Measurements from ENCODE around the gene SIN3B. TPM values are rescaled to one million over a fixed set of nuclear protein-coding genes. Genes with fewer than 3 reads are reported as not detected.

Gene SIN3B
- polyA plus RNA-seq, 1 of the 3 experiments (the other 2 are of a cell fraction), result 29.7 TPM

- peaks cover 7% of the 10 kb centered on the region for H3F3A ChIP-seq (replicated peaks; ENCODE audit: insufficient read depth)
- H3K4me1 ChIP-seq (ENCODE audit: control insufficient read depth in 1 of 2, insufficient read depth in 2 of 2, low read depth in 1 of 2, low read length in 1 of 2), result peaks cover 8 to 10% of the 10 kb centered on the region in 2 experiments
- TF ChIP-seq YY1 (IDR thresholded peaks at IDR 0.05; ENCODE audit: low read depth), result no peak
- TF ChIP-seq FOXM1 (IDR thresholded peaks at IDR 0.05; ENCODE audit: low read depth), result no peak
- no peak for TF ChIP-seq EP300 (IDR thresholded peaks at IDR 0.05; ENCODE audit: borderline replicate concordance in 1 of 2, low read depth in 1 of 2, low read length in 1 of 2)
- TF ChIP-seq RFX5 (IDR thresholded peaks at IDR 0.05; ENCODE audit: low read length), result no peak
- no peak for TF ChIP-seq GATA2 (CRISPR knock-in tag; IDR thresholded peaks at IDR 0.05)
- TF ChIP-seq, protein P1, sequence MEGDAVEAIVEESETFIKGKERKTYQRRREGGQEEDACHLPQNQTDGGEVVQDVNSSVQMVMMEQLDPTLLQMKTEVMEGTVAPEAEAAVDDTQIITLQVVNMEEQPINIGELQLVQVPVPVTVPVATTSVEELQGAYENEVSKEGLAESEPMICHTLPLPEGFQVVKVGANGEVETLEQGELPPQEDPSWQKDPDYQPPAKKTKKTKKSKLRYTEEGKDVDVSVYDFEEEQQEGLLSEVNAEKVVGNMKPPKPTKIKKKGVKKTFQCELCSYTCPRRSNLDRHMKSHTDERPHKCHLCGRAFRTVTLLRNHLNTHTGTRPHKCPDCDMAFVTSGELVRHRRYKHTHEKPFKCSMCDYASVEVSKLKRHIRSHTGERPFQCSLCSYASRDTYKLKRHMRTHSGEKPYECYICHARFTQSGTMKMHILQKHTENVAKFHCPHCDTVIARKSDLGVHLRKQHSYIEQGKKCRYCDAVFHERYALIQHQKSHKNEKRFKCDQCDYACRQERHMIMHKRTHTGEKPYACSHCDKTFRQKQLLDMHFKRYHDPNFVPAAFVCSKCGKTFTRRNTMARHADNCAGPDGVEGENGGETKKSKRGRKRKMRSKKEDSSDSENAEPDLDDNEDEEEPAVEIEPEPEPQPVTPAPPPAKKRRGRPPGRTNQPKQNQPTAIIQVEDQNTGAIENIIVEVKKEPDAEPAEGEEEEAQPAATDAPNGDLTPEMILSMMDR (IDR thresholded peaks at IDR 0.05), result no peak
- no peak for TF ChIP-seq NRF1 (IDR thresholded peaks at IDR 0.05; ENCODE audit: low read depth, low read length)
- TF ChIP-seq, protein P2, sequence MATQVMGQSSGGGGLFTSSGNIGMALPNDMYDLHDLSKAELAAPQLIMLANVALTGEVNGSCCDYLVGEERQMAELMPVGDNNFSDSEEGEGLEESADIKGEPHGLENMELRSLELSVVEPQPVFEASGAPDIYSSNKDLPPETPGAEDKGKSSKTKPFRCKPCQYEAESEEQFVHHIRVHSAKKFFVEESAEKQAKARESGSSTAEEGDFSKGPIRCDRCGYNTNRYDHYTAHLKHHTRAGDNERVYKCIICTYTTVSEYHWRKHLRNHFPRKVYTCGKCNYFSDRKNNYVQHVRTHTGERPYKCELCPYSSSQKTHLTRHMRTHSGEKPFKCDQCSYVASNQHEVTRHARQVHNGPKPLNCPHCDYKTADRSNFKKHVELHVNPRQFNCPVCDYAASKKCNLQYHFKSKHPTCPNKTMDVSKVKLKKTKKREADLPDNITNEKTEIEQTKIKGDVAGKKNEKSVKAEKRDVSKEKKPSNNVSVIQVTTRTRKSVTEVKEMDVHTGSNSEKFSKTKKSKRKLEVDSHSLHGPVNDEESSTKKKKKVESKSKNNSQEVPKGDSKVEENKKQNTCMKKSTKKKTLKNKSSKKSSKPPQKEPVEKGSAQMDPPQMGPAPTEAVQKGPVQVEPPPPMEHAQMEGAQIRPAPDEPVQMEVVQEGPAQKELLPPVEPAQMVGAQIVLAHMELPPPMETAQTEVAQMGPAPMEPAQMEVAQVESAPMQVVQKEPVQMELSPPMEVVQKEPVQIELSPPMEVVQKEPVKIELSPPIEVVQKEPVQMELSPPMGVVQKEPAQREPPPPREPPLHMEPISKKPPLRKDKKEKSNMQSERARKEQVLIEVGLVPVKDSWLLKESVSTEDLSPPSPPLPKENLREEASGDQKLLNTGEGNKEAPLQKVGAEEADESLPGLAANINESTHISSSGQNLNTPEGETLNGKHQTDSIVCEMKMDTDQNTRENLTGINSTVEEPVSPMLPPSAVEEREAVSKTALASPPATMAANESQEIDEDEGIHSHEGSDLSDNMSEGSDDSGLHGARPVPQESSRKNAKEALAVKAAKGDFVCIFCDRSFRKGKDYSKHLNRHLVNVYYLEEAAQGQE (IDR thresholded peaks at IDR 0.05; ENCODE audit: low read depth, low read length), result no peak
- TF ChIP-seq GABPA (IDR thresholded peaks at IDR 0.05; ENCODE audit: low read depth), result no peak
- no peak for TF ChIP-seq FOSL2 (IDR thresholded peaks at IDR 0.05; ENCODE audit: borderline replicate concordance, low read depth)
- TF ChIP-seq, protein P3, sequence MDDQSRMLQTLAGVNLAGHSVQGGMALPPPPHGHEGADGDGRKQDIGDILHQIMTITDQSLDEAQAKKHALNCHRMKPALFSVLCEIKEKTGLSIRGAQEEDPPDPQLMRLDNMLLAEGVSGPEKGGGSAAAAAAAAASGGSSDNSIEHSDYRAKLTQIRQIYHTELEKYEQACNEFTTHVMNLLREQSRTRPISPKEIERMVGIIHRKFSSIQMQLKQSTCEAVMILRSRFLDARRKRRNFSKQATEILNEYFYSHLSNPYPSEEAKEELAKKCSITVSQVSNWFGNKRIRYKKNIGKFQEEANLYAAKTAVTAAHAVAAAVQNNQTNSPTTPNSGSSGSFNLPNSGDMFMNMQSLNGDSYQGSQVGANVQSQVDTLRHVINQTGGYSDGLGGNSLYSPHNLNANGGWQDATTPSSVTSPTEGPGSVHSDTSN (IDR thresholded peaks at IDR 0.05), result no peak
- TF ChIP-seq SIN3A (IDR thresholded peaks at IDR 0.05; ENCODE audit: borderline replicate concordance, low read depth, low read length), result no peak
- TF ChIP-seq, protein P4, sequence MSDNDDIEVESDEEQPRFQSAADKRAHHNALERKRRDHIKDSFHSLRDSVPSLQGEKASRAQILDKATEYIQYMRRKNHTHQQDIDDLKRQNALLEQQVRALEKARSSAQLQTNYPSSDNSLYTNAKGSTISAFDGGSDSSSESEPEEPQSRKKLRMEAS (IDR thresholded peaks at IDR 0.05; ENCODE audit: low read depth), result no peak
- TF ChIP-seq NFIC (IDR thresholded peaks at IDR 0.05; ENCODE audit: borderline replicate concordance), result no peak
- no peak for TF ChIP-seq MXI1 (IDR thresholded peaks at IDR 0.05; ENCODE audit: low read depth, low read length)
- no peak for TF ChIP-seq USF2 (IDR thresholded peaks at IDR 0.05; ENCODE audit: borderline replicate concordance, low read depth, low read length)
- no peak for TF ChIP-seq JUND (IDR thresholded peaks at IDR 0.05)
- H3K9me2 ChIP-seq, result no peaks in the 10 kb centered on the region
- H3K27me3 ChIP-seq (ENCODE audit: insufficient read depth), result no peaks in the 10 kb centered on the region
- no peak for DNase-seq
- H4K20me1 ChIP-seq (ENCODE audit: insufficient read depth), result no peaks in the 10 kb centered on the region
- CTCF ChIA-PET, result no interaction called here
- no peak overlapping the region for H3K9ac ChIP-seq
- no peak overlapping the region for H2AFZ ChIP-seq (ENCODE audit: low read depth)
- H3K9me3 ChIP-seq, result no peaks in the 10 kb centered on the region
- peaks cover 44% of the 10 kb centered on the region for H3K79me2 ChIP-seq (ENCODE audit: insufficient read depth)
- 82% methylated on average over 3 of the region's 3 CpGs for WGBS (ENCODE audit: low lambda C conversion rate)
- H3K4me3 ChIP-seq (ENCODE audit: low read depth in 2 of 2, low read length in 1 of 2), result peak overlapping the region in 1 of 2 experiments; percentile 90; a peak in 1 of 4 replicates
- H3K27ac ChIP-seq (ENCODE audit: low read depth in 2 of 2, low read length in 1 of 2), result no peak overlapping the region
- POLR2A ChIA-PET, result no interaction called here
- H3K4me2 ChIP-seq, result peak overlapping the region; percentile 95
- H3K36me3 ChIP-seq (replicated peaks in 1 of 2; ENCODE audit: control insufficient read depth in 1 of 2, insufficient read depth in 2 of 2, low read length in 1 of 2), result peaks cover 22 to 32% of the 10 kb centered on the region in 2 experiments
These were observed 1.5 kb downstream of the SIN3B start for GRCh38 chr19:16830679-16831078.

Measured in SK-N-SH (cell line).